ENCODE measurements around the gene SCN1A. TPM values are rescaled to one million over a fixed set of nuclear protein-coding genes. Genes with fewer than 3 reads are reported as not detected.

SCN1A gene
- total and polyA plus RNA-seq, 2 experiments from 2014 or later, result 1.2 to 1.3 TPM

GRCh38 chr2:166154685-166155338 lies 27.0 kb upstream of the SCN1A start (continued):
- TF ChIP-seq, protein P1, sequence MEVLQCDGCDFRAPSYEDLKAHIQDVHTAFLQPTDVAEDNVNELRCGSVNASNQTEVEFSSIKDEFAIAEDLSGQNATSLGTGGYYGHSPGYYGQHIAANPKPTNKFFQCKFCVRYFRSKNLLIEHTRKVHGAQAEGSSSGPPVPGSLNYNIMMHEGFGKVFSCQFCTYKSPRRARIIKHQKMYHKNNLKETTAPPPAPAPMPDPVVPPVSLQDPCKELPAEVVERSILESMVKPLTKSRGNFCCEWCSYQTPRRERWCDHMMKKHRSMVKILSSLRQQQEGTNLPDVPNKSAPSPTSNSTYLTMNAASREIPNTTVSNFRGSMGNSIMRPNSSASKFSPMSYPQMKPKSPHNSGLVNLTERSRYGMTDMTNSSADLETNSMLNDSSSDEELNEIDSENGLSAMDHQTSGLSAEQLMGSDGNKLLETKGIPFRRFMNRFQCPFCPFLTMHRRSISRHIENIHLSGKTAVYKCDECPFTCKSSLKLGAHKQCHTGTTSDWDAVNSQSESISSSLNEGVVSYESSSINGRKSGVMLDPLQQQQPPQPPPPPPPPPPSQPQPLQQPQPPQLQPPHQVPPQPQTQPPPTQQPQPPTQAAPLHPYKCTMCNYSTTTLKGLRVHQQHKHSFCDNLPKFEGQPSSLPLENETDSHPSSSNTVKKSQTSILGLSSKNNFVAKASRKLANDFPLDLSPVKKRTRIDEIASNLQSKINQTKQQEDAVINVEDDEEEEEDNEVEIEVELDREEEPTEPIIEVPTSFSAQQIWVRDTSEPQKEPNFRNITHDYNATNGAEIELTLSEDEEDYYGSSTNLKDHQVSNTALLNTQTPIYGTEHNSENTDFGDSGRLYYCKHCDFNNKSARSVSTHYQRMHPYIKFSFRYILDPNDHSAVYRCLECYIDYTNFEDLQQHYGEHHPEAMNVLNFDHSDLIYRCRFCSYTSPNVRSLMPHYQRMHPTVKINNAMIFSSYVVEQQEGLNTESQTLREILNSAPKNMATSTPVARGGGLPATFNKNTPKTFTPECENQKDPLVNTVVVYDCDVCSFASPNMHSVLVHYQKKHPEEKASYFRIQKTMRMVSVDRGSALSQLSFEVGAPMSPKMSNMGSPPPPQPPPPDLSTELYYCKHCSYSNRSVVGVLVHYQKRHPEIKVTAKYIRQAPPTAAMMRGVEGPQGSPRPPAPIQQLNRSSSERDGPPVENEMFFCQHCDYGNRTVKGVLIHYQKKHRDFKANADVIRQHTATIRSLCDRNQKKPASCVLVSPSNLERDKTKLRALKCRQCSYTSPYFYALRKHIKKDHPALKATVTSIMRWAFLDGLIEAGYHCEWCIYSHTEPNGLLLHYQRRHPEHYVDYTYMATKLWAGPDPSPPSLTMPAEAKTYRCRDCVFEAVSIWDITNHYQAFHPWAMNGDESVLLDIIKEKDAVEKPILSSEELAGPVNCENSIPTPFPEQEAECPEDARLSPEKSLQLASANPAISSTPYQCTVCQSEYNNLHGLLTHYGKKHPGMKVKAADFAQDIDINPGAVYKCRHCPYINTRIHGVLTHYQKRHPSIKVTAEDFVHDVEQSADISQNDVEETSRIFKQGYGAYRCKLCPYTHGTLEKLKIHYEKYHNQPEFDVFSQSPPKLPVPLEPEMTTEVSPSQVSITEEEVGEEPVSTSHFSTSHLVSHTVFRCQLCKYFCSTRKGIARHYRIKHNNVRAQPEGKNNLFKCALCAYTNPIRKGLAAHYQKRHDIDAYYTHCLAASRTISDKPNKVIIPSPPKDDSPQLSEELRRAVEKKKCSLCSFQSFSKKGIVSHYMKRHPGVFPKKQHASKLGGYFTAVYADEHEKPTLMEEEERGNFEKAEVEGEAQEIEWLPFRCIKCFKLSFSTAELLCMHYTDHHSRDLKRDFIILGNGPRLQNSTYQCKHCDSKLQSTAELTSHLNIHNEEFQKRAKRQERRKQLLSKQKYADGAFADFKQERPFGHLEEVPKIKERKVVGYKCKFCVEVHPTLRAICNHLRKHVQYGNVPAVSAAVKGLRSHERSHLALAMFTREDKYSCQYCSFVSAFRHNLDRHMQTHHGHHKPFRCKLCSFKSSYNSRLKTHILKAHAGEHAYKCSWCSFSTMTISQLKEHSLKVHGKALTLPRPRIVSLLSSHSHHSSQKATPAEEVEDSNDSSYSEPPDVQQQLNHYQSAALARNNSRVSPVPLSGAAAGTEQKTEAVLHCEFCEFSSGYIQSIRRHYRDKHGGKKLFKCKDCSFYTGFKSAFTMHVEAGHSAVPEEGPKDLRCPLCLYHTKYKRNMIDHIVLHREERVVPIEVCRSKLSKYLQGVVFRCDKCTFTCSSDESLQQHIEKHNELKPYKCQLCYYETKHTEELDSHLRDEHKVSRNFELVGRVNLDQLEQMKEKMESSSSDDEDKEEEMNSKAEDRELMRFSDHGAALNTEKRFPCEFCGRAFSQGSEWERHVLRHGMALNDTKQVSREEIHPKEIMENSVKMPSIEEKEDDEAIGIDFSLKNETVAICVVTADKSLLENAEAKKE (CRISPR knock-in tag; IDR thresholded peaks at IDR 0.05), result no peak
- TF ChIP-seq CREB1 (CRISPR knock-in tag; IDR thresholded peaks at IDR 0.05; ENCODE audit: low read depth) (no peak), ZNF331 (CRISPR knock-in tag; IDR thresholded peaks at IDR 0.05; ENCODE audit: low read depth) (no peak), EZH2 (IDR thresholded peaks at IDR 0.05; ENCODE audit: low read depth, unreplicated experiment) (no peak), REST (IDR thresholded peaks at IDR 0.05; ENCODE audit: unreplicated experiment) (no peak), POLR2AphosphoS5 (IDR thresholded peaks at IDR 0.05; ENCODE audit: low read depth) (no peak), STAT1 (IDR thresholded peaks at IDR 0.05; ENCODE audit: unreplicated experiment) (no peak), ZNF114 (CRISPR knock-in tag; IDR thresholded peaks at IDR 0.05) (no peak)

All from GM23338 (cell line).